ENCODE results near the gene MAD1L1. TPM values are rescaled to one million over a fixed set of nuclear protein-coding genes. Genes with fewer than 3 reads are reported as not detected.

MAD1L1 gene
- total and polyA plus RNA-seq, 2 of the 8 experiments (the other 6 are each of a cell fraction or from before 2014, with no cell fraction given), result 40.4 to 44.6 TPM

GRCh38 chr7:1940863-1941262, 291.9 kb downstream of the MAD1L1 start:
- ChIA-PET POLR2A (ENCODE audit: partially characterized antibody) (no interaction called here), CTCF (ENCODE audit: partially characterized antibody) (no interaction called here)
- Histone ChIP-seq H3K56ac (replicated peaks; ENCODE audit: insufficient read length, low read depth, low read length) (no peak overlapping the region), H2BK5ac (ENCODE audit: low read depth, low read length) (no peak overlapping the region), H3K18ac (ENCODE audit: extremely low read depth, low read length) (no peak overlapping the region; the same call in 1 of the 2 replicates), H2AK5ac (ENCODE audit: low read depth, low read length) (no peak overlapping the region), H3K4me3 (ENCODE audit: extremely low read depth in 1 of 4, insufficient read depth in 2 of 4, low read depth in 3 of 4, low read length in 4 of 4) (no peak overlapping the region), H3K9ac (replicated peaks in 1 of 4; ENCODE audit: extremely low read depth in 1 of 4, low read depth in 3 of 4, low read length in 3 of 4) (no peak overlapping the region), H3K14ac (ENCODE audit: insufficient read length) (no peak overlapping the region), H2BK120ac (replicated peaks; ENCODE audit: low read depth, low read length) (no peak overlapping the region), H3K4ac (replicated peaks; ENCODE audit: insufficient read length, low read depth, low read length) (peak overlapping the region; percentile 21), H3K9me3 (ENCODE audit: insufficient read depth in 2 of 2, low read depth in 1 of 2, low read length in 1 of 2) (peaks cover 4 to 23% of the 10 kb centered on the region in 2 experiments; a peak in 3 of 4 replicates), H3K23ac (ENCODE audit: insufficient read length) (no peak overlapping the region), H2BK15ac (ENCODE audit: low read length) (no peak overlapping the region), H3K4me2 (ENCODE audit: insufficient read depth in 1 of 2, low read depth in 2 of 2, low read length in 2 of 2) (no peak overlapping the region), H2BK20ac (ENCODE audit: low read length) (no peak overlapping the region), H3K27me3 (replicated peaks in 1 of 4; ENCODE audit: control insufficient read depth in 3 of 4, extremely low read depth in 1 of 4, insufficient read depth in 3 of 4, low read length in 3 of 4) (no peaks in the 10 kb centered on the region), H2BK12ac (ENCODE audit: low read depth, low read length) (no peak overlapping the region), H4K5ac (ENCODE audit: insufficient read length, low read depth, low read length) (no peak overlapping the region), H3K79me2 (ENCODE audit: control insufficient read depth in 1 of 2, insufficient read depth in 2 of 2, low read length in 2 of 2) (peaks cover 0 to 2% of the 10 kb centered on the region in 2 experiments; a peak in 1 of 4 replicates), H4K91ac (replicated peaks; ENCODE audit: insufficient read length, low read length) (no peak overlapping the region), H4K20me1 (replicated peaks in 1 of 2; ENCODE audit: control insufficient read depth in 1 of 2, insufficient read depth in 2 of 2, low read length in 2 of 2) (no peaks in the 10 kb centered on the region), H3K4me1 (replicated peaks in 1 of 4; ENCODE audit: control insufficient read depth in 3 of 4, insufficient read depth in 4 of 4, low read length in 3 of 4) (peaks cover 0 to 16% (median 8%) of the 10 kb centered on the region in 4 experiments; a peak in 6 of 7 replicates), H3K36me3 (ENCODE audit: control insufficient read depth in 2 of 4, insufficient read depth in 4 of 4, low read length in 3 of 4) (peaks cover 0 to 3% (median 0%) of the 10 kb centered on the region in 4 experiments; a peak in 2 of 8 replicates), H3K79me1 (ENCODE audit: low read depth, low read length) (no peaks in the 10 kb centered on the region), H3K23me2 (ENCODE audit: low read depth, low read length) (no peaks in the 10 kb centered on the region), H2AFZ (ENCODE audit: low read length) (no peak overlapping the region), H4K8ac (ENCODE audit: extremely low read depth, insufficient read depth, low read length) (no peak overlapping the region), H3K27ac (ENCODE audit: low read depth, low read length) (no peak overlapping the region)
- 96% methylated on average over 8 of the region's 16 CpGs; no CpG with 5 or more reads in 1 of the 2 experiments for WGBS, 2 experiments (ENCODE audit: extremely low coverage in 1 of 2, insufficient coverage in 1 of 2, insufficient read length in 1 of 2, insufficient replicate concordance in 2 of 2, low coverage in 1 of 2, low lambda C conversion rate in 2 of 2, missing lambda C conversion rate in 1 of 2)
- DNase-seq (ENCODE audit: low read depth in 1 of 2, low spot score in 2 of 2), result no peak
- no peak for FAIRE-seq
- TF ChIP-seq ZNF274 (IDR thresholded peaks at IDR 0.05; ENCODE audit: borderline replicate concordance, extremely low read depth, low read length) (no peak), KDM1A (IDR thresholded peaks at IDR 0.05; ENCODE audit: borderline replicate concordance, low read length) (no peak), EGR1 (IDR thresholded peaks at IDR 0.05; ENCODE audit: borderline replicate concordance, low read depth, low read length) (no peak), SP4 (IDR thresholded peaks at IDR 0.05; ENCODE audit: low read length) (no peak), TAF7 (optimal IDR thresholded peaks at IDR 0.05; ENCODE audit: borderline replicate concordance, low read depth, low read length) (no peak), FOSL1 (IDR thresholded peaks at IDR 0.05; ENCODE audit: insufficient read depth, low read depth, low read length) (no peak), SAP30 (IDR thresholded peaks at IDR 0.05; ENCODE audit: insufficient read depth, insufficient replicate concordance, low read length) (no peak)
